HepG2 (cell line): ENCODE results near the gene MRPS35.
A peak's percentile ranks its signal among the peaks of the same experiment; 100 is the strongest.

Source experiments
- BCL6 ChIP-seq: IDR thresholded peaks from 2 replicates; pipeline ENCODE4 v1.6.1; 2016; ENCODE audit warnings: missing genetic modification reagents, missing compliant biosample characterization
- CTCF ChIP-seq: sonication (generic); formaldehyde crosslinking; IDR thresholded peaks from 2 replicates; pipeline ENCODE4 v1.5.0; 2020; ENCODE audit warnings: mild to moderate bottlenecking, missing genetic modification reagents, moderate library complexity
- KAT7 ChIP-seq: IDR thresholded peaks from 2 replicates; pipeline ENCODE4 v1.6.1; 2018; ENCODE audit warnings: borderline replicate concordance, missing compliant biosample characterization
- POLR2A ChIP-seq, 2 experiments: IDR thresholded peaks; 2 replicates each; pipeline ENCODE4 v1.6.1; 2011; ENCODE audit warnings: low read depth in 2 of 2, low read length in 2 of 2, mild to moderate bottlenecking in 1 of 2, moderate library complexity in 1 of 2; ENCODE audit not compliant: insufficient read depth in 1 of 2
- POLR2AphosphoS5 ChIP-seq: IDR thresholded peaks from 2 replicates; pipeline ENCODE4 v1.6.1; 2012; ENCODE audit warnings: low read depth, low read length
- RFX1 ChIP-seq: fragments of 450-650 bp; IDR thresholded peaks from 2 replicates; pipeline ENCODE4 v1.6.1; 2017
- TCF7L2 ChIP-seq: IDR thresholded peaks from 2 replicates; pipeline ENCODE4 v1.6.1; 2011; ENCODE audit warnings: mild to moderate bottlenecking, low read depth, low read length, moderate library complexity
- TIGD3 ChIP-seq: sonication (generic); formaldehyde crosslinking; IDR thresholded peaks from 2 replicates; pipeline ENCODE4 v1.5.1; 2020; ENCODE audit warnings: mild to moderate bottlenecking, missing genetic modification reagents, borderline replicate concordance
- YY1 ChIP-seq: IDR thresholded peaks from 2 replicates; pipeline ENCODE4 v1.6.1; 2011; ENCODE audit warnings: low read length, low read depth, moderate library complexity, mild to moderate bottlenecking; ENCODE audit not compliant: insufficient read depth, insufficient replicate concordance
- ZFX ChIP-seq: sonication (generic); formaldehyde crosslinking; IDR thresholded peaks from 2 replicates; pipeline ENCODE4 v1.4.0; 2020; ENCODE audit warnings: mild to moderate bottlenecking, low read depth, missing genetic modification reagents, moderate library complexity
- ZNF138 ChIP-seq: sonication (generic); formaldehyde crosslinking; IDR thresholded peaks from 2 replicates; pipeline ENCODE4 v1.5.0; 2020; ENCODE audit warnings: mild to moderate bottlenecking, low read depth, missing genetic modification reagents
- ZNF580 ChIP-seq: IDR thresholded peaks from 2 replicates; pipeline ENCODE4 v1.6.1; 2016; ENCODE audit warnings: low read depth, borderline replicate concordance
- ZNF619 ChIP-seq: sonication (generic); formaldehyde crosslinking; IDR thresholded peaks from 2 replicates; pipeline ENCODE4 v1.4.0; 2020; ENCODE audit warnings: mild to moderate bottlenecking, missing genetic modification reagents

- no peak for TF ChIP-seq TCF7L2
- TF ChIP-seq CTCF (CRISPR knock-in tag) = peak; percentile 86
- peak; percentile 70 for TF ChIP-seq ZFX (CRISPR knock-in tag)
- peak; percentile 81 for TF ChIP-seq POLR2AphosphoS5
- TF ChIP-seq POLR2A (IDR thresholded peaks at IDR 0.05; ENCODE audit: insufficient read depth in 1 of 2, low read depth in 2 of 2, low read length in 2 of 2) = peak; percentile 70 to 80
- TF ChIP-seq ZNF138 (CRISPR knock-in tag) = no peak
- no peak for TF ChIP-seq TIGD3 (CRISPR knock-in tag)
- TF ChIP-seq RFX1 = no peak
- TF ChIP-seq KAT7 (CRISPR knock-in tag) = no peak
- TF ChIP-seq BCL6 (CRISPR knock-in tag) = no peak
- peak; percentile 58 for TF ChIP-seq YY1
- no peak for TF ChIP-seq ZNF580 (CRISPR knock-in tag)
- TF ChIP-seq ZNF619 (CRISPR knock-in tag) = no peak
Observed at GRCh38 chr12:27705263-27705662, 5.4 kb upstream of the MRPS35 start.
